CD4-positive, alpha-beta T cell treated with Interleukin-4 for 4 hours (primary cell): ENCODE data around the gene TAGLN3.
A peak's percentile ranks its signal among the peaks of the same experiment; 100 is the strongest.

Experiments
- DNase-seq: peaks from one replicate; pipeline ENCODE4 v3.0.0-alpha.2; 2020

The TAGLN3 gene

DNA sequence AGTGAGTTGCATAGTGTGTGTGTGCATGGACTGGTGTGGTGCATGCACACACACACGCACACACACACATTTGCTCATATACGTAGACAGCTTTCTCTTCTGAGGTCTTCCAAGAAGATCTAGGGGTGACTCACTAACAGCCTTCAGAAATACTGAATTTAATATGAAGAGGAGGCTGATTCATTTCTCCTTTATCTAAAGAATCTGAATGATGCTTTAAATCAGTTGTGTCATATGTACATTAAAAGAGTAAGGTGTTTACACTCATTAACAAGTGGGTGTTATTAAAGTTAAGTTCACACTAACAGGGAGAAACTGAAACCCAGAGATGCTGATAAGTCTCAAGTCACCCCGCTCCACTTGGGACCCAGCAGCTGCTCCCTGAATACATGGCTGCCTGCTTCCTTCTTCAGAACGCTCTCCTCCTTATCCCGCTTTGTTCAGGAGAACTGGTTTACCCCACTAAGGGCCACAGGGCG is 57.8 kb downstream of the TAGLN3 start:
- peak; percentile 33 for DNase-seq

DNA sequence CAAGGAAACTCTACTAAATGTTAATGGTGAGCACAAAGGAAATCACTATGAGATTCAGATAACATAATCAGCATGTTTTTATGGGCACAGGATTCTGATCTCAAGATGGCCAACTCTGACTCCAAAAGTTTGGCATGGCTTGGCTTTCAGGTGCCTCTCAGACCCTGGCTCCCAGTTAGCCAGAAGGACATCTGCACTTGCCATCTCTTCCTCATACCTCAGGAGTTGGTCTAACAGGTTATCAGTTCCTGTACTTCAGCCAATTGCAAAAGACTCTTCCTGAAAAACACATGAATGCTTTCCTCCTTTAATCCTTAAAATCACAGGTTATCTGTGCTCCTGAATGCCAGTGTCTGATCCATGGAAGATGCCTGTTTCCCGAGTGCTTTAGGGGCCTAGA is 60.8 kb downstream of the TAGLN3 start:
- no peak for DNase-seq

DNA sequence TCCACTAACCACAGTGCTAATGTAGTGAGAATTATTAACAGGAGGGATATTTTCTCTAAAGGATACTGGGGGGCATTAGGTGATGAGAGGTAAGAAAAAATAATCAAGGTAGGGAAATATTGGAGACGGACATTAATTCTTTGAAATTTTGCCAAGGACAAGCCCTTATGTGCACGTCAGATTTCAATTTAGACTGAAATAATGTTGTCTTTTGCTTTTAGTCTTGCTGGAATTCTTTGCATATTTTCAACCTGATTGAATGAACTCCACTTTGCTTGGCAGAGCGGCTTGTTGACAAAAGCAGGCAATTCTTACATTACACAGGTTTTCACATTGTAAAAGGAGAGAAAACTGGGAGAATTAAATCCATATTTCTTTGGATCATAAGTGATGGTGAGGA is 62.4 kb downstream of the TAGLN3 start:
- DNase-seq: no peak
